CD4-positive, alpha-beta T cell treated with Interleukin-12 subunit alpha and Interleukin-12 subunit beta, for 1 hour (primary cell): ENCODE data around the gene PTMS.

Source experiments
- DNase-seq: peaks from one replicate; pipeline ENCODE4 v3.0.0-alpha.2; 2020

Gene PTMS

GRCh38 chr12:6752921-6753771 is 13.0 kb upstream of the PTMS start, which contains the start of gene MLF2:
TSS of gene MLF2 (minus strand) at chr12:6753141. CDS start at chr12:6752334, 807 bp downstream.
- DNase-seq, result peak; percentile 98

- no peak for DNase-seq
Measured at GRCh38 chr12:6753772-6754356, 12.3 kb upstream of the PTMS start.

GRCh38 chr12:6754411-6754810 is 11.8 kb upstream of the PTMS start:
- no peak for DNase-seq

GRCh38 chr12:6757028-6757690 is 9.0 kb upstream of the PTMS start:
- no peak for DNase-seq

GRCh38 chr12:6758506-6759095 is 7.6 kb upstream of the PTMS start:
- no peak for DNase-seq

GRCh38 chr12:6759741-6760140 is 6.4 kb upstream of the PTMS start:
- no peak for DNase-seq

- no peak for DNase-seq
Measured at GRCh38 chr12:6763380-6763779, 2.8 kb upstream of the PTMS start.

- peak; percentile 79 for DNase-seq
Measured at GRCh38 chr12:6764011-6764828, 1.9 kb upstream of the PTMS start.

- no peak for DNase-seq
Measured at GRCh38 chr12:6765048-6765633, 1.0 kb upstream of the PTMS start.

GRCh38 chr12:6766651-6767349 is 637 bp downstream of the PTMS start:
- peak; percentile 57 for DNase-seq

- no peak for DNase-seq
Measured at GRCh38 chr12:6767353-6768319, 1.5 kb downstream of the PTMS start.

GRCh38 chr12:6768437-6768914 is 2.3 kb downstream of the PTMS start:
- DNase-seq, result no peak

- no peak for DNase-seq
Measured at GRCh38 chr12:6768990-6769389, 2.8 kb downstream of the PTMS start.

- DNase-seq, result no peak
Measured at GRCh38 chr12:6769666-6770065, 3.5 kb downstream of the PTMS start.

- DNase-seq, result no peak
Measured at GRCh38 chr12:6770094-6770493, 3.9 kb downstream of the PTMS start.

- no peak for DNase-seq
Measured at GRCh38 chr12:6770600-6770999, 4.4 kb downstream of the PTMS start.

- no peak for DNase-seq
Measured at GRCh38 chr12:6771091-6771495, 4.9 kb downstream of the PTMS start.

- DNase-seq, result no peak
Measured at GRCh38 chr12:6771509-6772330, 5.6 kb downstream of the PTMS start.

GRCh38 chr12:6772331-6772695 is 6.2 kb downstream of the PTMS start, which contains the start of gene LAG3:
TSS of gene LAG3 (plus strand) at chr12:6772520. CDS start at chr12:6772853, 333 bp downstream.
- peak; percentile 38 for DNase-seq
